Measurements from ENCODE around the gene ADNP2.

- TF ChIP-seq ZBTB17 (tag by site-specific recombination; IDR thresholded peaks at IDR 0.05): no peak
- no peak for TF ChIP-seq CTCF (tag by site-specific recombination; IDR thresholded peaks at IDR 0.05)
- TF ChIP-seq ZBTB49 (tag by site-specific recombination; IDR thresholded peaks at IDR 0.05; ENCODE audit: low read depth): no peak
- TF ChIP-seq ZNF776 (tag by site-specific recombination; IDR thresholded peaks at IDR 0.05; ENCODE audit: borderline replicate concordance): no peak
- TF ChIP-seq ZNF768 (tag by site-specific recombination; IDR thresholded peaks at IDR 0.05): no peak
- TF ChIP-seq ZNF362 (tag by site-specific recombination; IDR thresholded peaks at IDR 0.05): no peak
- no peak for TF ChIP-seq ZNF138 (tag by site-specific recombination; IDR thresholded peaks at IDR 0.05; ENCODE audit: borderline replicate concordance)
- TF ChIP-seq ZNF561 (tag by site-specific recombination; IDR thresholded peaks at IDR 0.05; ENCODE audit: borderline replicate concordance): no peak
- TF ChIP-seq ZSCAN5A (tag by site-specific recombination; IDR thresholded peaks at IDR 0.05): no peak
Observed at GRCh38 chr18:80187956-80188642, 79.0 kb downstream of the ADNP2 start.

Measured in HEK293 (cell line).